ENCODE data around the gene COX15.

DNA sequence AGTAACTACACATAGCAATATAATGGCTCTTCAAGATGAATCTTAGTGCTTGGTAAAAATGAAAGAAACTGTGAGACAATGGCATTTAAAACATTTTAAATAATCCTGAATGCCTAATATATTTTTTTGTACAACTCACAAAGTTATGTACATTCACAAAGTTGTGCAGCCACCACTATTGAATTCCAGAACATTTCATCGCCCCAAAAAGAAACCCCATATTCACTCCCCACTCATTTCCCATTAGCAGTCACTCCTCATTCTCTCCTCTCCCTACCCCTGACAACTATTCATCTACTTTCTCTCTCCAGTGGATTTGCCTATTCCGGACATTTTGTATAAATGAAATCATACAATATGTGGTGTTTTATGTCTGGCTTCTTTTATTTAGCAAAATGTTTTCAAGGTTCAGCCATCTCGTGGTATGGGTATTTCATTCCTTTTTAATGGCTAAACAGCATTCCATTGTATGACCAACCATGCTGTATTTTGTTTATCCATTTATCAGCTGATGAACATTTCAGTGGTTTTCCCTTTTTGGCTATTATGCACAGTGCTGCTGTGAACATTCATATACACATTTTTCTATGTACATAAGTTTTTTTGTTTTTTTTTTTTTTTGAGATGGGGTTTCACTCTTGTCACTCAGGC, 37.9 kb downstream of the COX15 start:
- TF ChIP-seq ZNF274 (IDR thresholded peaks at IDR 0.05; ENCODE audit: low read depth, low read length) (no peak), YY1 (IDR thresholded peaks at IDR 0.05; ENCODE audit: insufficient read depth, insufficient read length) (no peak), SUZ12 (IDR thresholded peaks at IDR 0.05; ENCODE audit: extremely low read depth, insufficient read depth, insufficient read length) (no peak)
